Esophagus muscularis mucosa (tissue), 4 donors: ENCODE data around the gene TBCC. TPM values are rescaled to one million over a fixed set of nuclear protein-coding genes. Genes with fewer than 3 reads are reported as not detected.
A peak's percentile ranks its signal among the peaks of the same experiment; 100 is the strongest.
"Not testable (repeated sequence)": the region's sequence is repeated elsewhere in the genome, so short reads cannot be mapped to it uniquely, and the experiment has no call there.

Source experiments
- DNase-seq: peaks from one replicate; pipeline ENCODE4 v3.0.0-alpha.2; 2017; ENCODE audit errors: extremely low spot score
- H3K27ac ChIP-seq, 4 donors: fragments of 200-600 bp; sonication (generic); replicated peaks in 1 of 4; 1 replicate in 3 of 4; 2 replicates in 1 of 4; pipeline ENCODE4 v1.5.1; 2016 to 2019; ENCODE audit warnings: mild to moderate bottlenecking in 1 of 4
- H3K27me3 ChIP-seq, 4 donors: fragments of 200-600 bp; sonication (generic); one replicate each; pipeline versions ENCODE4 v1.5.1 to v1.6.0; 2016 to 2019
- H3K36me3 ChIP-seq, 4 donors: fragments of 200-600 bp; sonication (generic); one replicate each; pipeline ENCODE4 v1.5.1; 2016 to 2019
- H3K4me1 ChIP-seq, 4 donors: fragments of 200-600 bp; sonication (generic); one replicate each; pipeline ENCODE4 v1.5.1; 2016 to 2019
- H3K4me3 ChIP-seq, 4 donors: fragments of 200-600 bp; sonication (generic); 1 replicate in 2 of 4; 2 replicates in 2 of 4; pipeline ENCODE4 v1.5.1; 2016 to 2019; ENCODE audit warnings: mild to moderate bottlenecking in 4 of 4, moderate library complexity in 1 of 4
- H3K9me3 ChIP-seq, 4 donors: fragments of 200-600 bp; sonication (generic); 1 replicate in 3 of 4; 2 replicates in 1 of 4; pipeline ENCODE4 v1.5.1; 2016 to 2019
- EP300 ChIP-seq: sonication (generic); formaldehyde crosslinking; IDR thresholded peaks from one replicate; pipeline ENCODE4 v1.6.1; 2017; ENCODE audit warnings: antibody characterized with exemption
- POLR2A ChIP-seq: fragments of 450-650 bp; IDR thresholded peaks from one replicate; pipeline ENCODE4 v1.6.1; 2017; ENCODE audit warnings: antibody characterized with exemption, moderate library complexity, mild to moderate bottlenecking, low read depth
- POLR2AphosphoS5 ChIP-seq, 2 donors: sonication (generic); formaldehyde crosslinking; IDR thresholded peaks; one replicate each; pipeline ENCODE4 v1.6.1; 2017; ENCODE audit warnings: antibody characterized with exemption in 2 of 2
- WGBS: methylation state at CpG from one replicate; pipeline ENCODE4 v1.1.5; 2018; 5-methylcytosine and 5-hydroxymethylcytosine counted together
- intact Hi-C: fragments of 100-400 bp; cut with DNase I; formaldehyde crosslinking; loops from one replicate; pipeline ENCODE4 v1.15.1; 2023
- total RNA-seq, 4 donors: library from RNA; depleted of rRNA; stranded (reverse); fragments of >200 nt; gene quantifications; one replicate each; pipeline versions ENCODE4 v1.1.0 to v1.2.1, GENCODE V29; 2016
- TF ChIP-seq, protein P1 (sequence below), 3 experiments: fragments of 200-600 bp in 2 of 3; fragments of 450-650 bp in 1 of 3; sonication (generic) in 2 of 3; IDR thresholded peaks; one replicate each; pipeline ENCODE4 v1.5.1; 2017 to 2019; ENCODE audit warnings: antibody characterized with exemption in 3 of 3, mild to moderate bottlenecking in 2 of 3, moderate library complexity in 1 of 3

The TBCC gene
- total RNA-seq, 4 donors from 2014 or later, result 33.2 to 41.9 (median 38.5) TPM

DNA sequence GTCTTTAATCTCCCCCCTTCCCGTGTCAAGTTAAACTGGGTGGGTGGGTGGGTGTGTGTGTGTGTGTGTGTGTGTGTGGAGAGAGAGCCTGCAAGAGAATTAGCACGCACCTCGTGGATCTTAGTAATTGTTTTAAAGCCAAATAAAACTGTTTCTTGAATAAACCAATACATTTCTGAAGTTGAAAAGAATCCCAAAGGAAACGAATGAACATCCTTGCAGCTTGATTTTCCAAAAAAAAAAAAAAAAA, 35.6 kb upstream of the TBCC start:
- intact Hi-C loops, result no loop called here
- H3K36me3 ChIP-seq, result no peaks in the 10 kb centered on the region
- 2% methylated on average over 4 of the region's 4 CpGs for WGBS
- DNase-seq, result no peak
- H3K27me3 ChIP-seq, result no peaks in the 10 kb centered on the region
- peak overlapping the region; percentile 92 to 98 (median 94) for H3K4me3 ChIP-seq
- H3K27ac ChIP-seq, result peak overlapping the region; percentile 98 to 100 (median 100)
- no peaks in the 10 kb centered on the region for H3K9me3 ChIP-seq
- TF ChIP-seq POLR2AphosphoS5 (IDR thresholded peaks at IDR 0.05) (no peak), EP300 (no peak), POLR2A (no peak)
- TF ChIP-seq, protein P1, sequence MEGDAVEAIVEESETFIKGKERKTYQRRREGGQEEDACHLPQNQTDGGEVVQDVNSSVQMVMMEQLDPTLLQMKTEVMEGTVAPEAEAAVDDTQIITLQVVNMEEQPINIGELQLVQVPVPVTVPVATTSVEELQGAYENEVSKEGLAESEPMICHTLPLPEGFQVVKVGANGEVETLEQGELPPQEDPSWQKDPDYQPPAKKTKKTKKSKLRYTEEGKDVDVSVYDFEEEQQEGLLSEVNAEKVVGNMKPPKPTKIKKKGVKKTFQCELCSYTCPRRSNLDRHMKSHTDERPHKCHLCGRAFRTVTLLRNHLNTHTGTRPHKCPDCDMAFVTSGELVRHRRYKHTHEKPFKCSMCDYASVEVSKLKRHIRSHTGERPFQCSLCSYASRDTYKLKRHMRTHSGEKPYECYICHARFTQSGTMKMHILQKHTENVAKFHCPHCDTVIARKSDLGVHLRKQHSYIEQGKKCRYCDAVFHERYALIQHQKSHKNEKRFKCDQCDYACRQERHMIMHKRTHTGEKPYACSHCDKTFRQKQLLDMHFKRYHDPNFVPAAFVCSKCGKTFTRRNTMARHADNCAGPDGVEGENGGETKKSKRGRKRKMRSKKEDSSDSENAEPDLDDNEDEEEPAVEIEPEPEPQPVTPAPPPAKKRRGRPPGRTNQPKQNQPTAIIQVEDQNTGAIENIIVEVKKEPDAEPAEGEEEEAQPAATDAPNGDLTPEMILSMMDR (IDR thresholded peaks at IDR 0.05), result no peak
- H3K4me1 ChIP-seq, result peaks cover 22 to 41% (median 28%) of the 10 kb centered on the region in 4 donors

DNA sequence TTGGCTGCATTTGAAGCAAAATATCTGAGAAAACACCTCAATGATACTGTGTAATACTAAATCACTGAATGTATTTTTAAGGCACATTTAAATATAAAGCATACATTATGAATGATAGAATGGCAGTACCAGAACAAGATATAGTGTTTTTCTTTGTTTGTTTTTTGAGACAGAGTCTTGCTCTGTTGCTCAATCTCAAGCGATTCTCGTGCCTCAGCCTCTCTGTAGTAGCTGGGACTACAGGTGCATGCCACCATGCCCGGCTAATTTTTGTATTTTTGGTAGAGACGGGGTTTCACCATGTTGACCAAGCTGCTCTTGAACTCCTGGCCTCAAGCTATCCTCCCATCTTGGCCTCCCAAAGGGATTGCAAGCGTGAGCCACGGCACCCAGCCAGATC, 33.6 kb upstream of the TBCC start:
- TF ChIP-seq POLR2A (no peak), EP300 (no peak), POLR2AphosphoS5 (IDR thresholded peaks at IDR 0.05) (no peak)
- TF ChIP-seq, protein P1 (IDR thresholded peaks at IDR 0.05), result no peak
- no peak overlapping the region for H3K27ac ChIP-seq
- 95% methylated on average over 6 of the region's 6 CpGs for WGBS

DNA sequence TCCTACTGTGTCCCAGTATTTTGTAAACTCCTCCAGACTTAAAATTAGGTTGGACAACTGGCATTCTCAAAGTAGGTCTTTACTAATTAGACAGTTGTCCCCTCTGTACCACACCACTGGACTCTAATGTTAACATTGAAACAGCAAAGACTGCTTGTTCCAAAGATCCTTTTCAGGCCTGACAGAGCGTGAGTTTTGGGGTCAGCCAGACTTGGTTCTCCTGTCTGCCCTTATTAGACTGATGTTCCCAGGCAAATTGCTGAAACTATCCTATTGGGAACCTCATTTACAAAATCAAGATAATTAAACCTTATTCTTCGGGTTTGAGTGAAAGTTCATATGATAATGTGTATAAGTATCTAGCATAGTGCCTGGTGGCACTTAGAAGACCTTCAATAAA, 32.2 kb upstream of the TBCC start:
- Histone ChIP-seq H3K4me3 (no peak overlapping the region), H3K36me3 (no peaks in the 10 kb centered on the region), H3K27ac (no peak overlapping the region), H3K9me3 (no peaks in the 10 kb centered on the region), H3K4me1 (peaks cover 7 to 21% (median 11%) of the 10 kb centered on the region in 4 donors), H3K27me3 (no peaks in the 10 kb centered on the region)
- TF ChIP-seq POLR2AphosphoS5 (IDR thresholded peaks at IDR 0.05) (no peak), POLR2A (no peak), EP300 (no peak)
- TF ChIP-seq, protein P1 (IDR thresholded peaks at IDR 0.05), result no peak
- WGBS, result 92% methylated on average over 2 of the region's 2 CpGs
- intact Hi-C loops, result no loop called here
- DNase-seq, result no peak

More for the DNA sequence above, 33.6 kb upstream of the TBCC start:
- Histone ChIP-seq H3K4me1 (peaks cover 7 to 22% (median 11%) of the 10 kb centered on the region in 4 donors), H3K4me3 (no peak overlapping the region), H3K36me3 (no peaks in the 10 kb centered on the region), H3K9me3 (no peaks in the 10 kb centered on the region), H3K27me3 (no peaks in the 10 kb centered on the region)
- no peak for DNase-seq
- intact Hi-C loops, result no loop called here

DNA sequence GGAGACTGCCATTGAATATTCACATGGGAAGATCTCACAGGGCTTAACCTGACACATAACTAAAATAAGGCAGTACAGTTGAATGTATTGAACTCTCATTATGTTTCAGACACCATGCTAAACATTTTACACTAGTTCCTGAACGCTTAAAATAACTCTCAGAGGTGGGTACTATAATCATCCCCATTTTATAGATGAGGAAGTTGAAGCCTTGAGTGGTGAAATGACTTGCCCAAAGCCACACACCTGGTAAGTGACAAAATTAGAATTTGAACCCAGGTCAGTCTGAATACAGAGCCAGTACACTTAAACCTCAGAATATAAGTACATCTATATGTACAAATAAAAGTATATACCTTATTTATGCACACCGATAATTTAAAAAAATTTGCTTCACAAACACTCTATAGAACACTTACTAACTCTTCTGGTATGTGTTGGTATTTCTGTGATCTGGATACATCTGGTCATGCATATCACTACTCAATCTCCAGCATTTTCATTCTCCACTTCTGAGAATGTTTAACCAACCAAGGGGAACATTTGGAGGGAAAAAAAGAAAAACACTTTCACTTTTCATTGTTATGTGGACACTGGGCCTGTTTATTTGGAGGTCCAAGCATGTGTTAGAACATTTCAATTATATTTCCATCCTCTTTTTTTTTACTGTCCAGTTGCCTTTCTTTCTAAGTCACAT, 31.4 kb upstream of the TBCC start:
- H3K36me3 ChIP-seq, result no peaks in the 10 kb centered on the region
- H3K27ac ChIP-seq, result peak overlapping the region in 1 of 4 donors; percentile 3
- DNase-seq, result no peak
- H3K4me1 ChIP-seq, result peaks cover 7 to 21% (median 11%) of the 10 kb centered on the region in 4 donors
- H3K4me3 ChIP-seq, result no peak overlapping the region
- no peaks in the 10 kb centered on the region for H3K9me3 ChIP-seq
- WGBS, result 88% methylated on average over 2 of the region's 2 CpGs
- no peaks in the 10 kb centered on the region for H3K27me3 ChIP-seq
- intact Hi-C loops, result no loop called here
- TF ChIP-seq POLR2A, result no peak
- no peak for TF ChIP-seq POLR2AphosphoS5 (IDR thresholded peaks at IDR 0.05)
- no peak for TF ChIP-seq EP300
- TF ChIP-seq, protein P1 (IDR thresholded peaks at IDR 0.05), result no peak

DNA sequence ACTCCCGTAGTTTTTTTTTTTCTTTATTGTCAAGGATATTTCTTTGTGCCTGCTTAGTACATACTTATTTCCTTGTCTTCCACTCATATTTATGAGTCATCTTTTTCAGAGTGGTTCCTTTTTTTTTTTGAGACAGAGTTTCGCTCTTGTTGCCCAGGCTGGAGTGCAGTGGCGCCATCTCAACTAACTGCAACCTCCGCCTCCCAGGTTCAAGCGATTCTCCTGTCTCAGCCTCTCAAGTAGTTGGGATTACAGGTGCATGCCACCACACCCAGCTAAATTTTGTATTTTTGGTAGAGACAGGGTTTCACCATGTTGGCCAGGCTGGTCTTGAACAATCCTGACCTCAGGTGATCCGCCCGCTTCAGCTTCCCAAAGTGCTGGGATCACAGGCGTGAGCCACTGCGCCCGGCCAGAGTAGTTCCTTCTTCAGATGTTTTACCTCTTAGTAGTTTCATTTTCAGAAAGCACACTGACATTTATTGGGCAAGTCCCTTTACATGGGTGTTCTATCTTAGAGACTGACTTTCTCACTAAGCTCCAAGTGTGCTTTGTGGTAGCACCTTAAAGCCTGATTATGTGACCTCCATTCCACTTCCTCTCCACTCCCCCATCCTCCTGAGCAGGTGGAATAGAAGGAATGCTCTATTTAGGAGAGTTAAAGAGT, 29.1 kb upstream of the TBCC start:
- H3K27me3 ChIP-seq, H3K36me3 ChIP-seq, H3K4me3 ChIP-seq, H3K9me3 ChIP-seq, intact Hi-C loops, DNase-seq: not testable (repeated sequence)
- Histone ChIP-seq H3K27ac (peak overlapping the region in 1 of 4 donors; percentile 50), H3K4me1 (peaks cover under 1 to 21% (median 7%) of the 10 kb centered on the region in 4 donors)
- WGBS, result 80% methylated on average over 10 of the region's 10 CpGs
